Mesenteric fat pad (tissue), 1 donor: ENCODE results near the gene OR2AE1. TPM values are rescaled to one million over a fixed set of nuclear protein-coding genes. Genes with fewer than 3 reads are reported as not detected.
"Not testable (repeated sequence)": the region's sequence is repeated elsewhere in the genome, so short reads cannot be mapped to it uniquely, and the experiment has no call there.

ENCODE experiments used
- DNase-seq: peaks from one replicate; pipeline ENCODE4 v3.0.0-alpha.2; 2020; ENCODE audit warnings: low spot score
- long read RNA-seq: library from polyadenylated mRNA; unstranded; transcript quantifications from one replicate; pipeline ENCODE4 v2.0.0, GENCODE V29; 2020
- total RNA-seq: library from RNA; stranded (reverse); fragmentation: NEBNext Ultra II Directional; extraction: Animal tissue kit (Norgen Biotek cat#: 25700); gene quantifications from one replicate; pipeline ENCODE4 v1.2.1, GENCODE V29; 2021
- donor health status: DM: yes; HTN: yes; CAD: no.

The OR2AE1 gene
- total RNA-seq: not detected
- long read RNA-seq: 0 reads

- no peak for DNase-seq
These were observed at the start of gene OR2AE1 for GRCh38 chr7:99876933-99877332. OR2AE1 (minus strand) TSS chr7:99877033; CDS start chr7:99877033, 0 bp downstream.

- DNase-seq: no peak
These were observed 49.5 kb upstream of the OR2AE1 start for GRCh38 chr7:99926321-99926720.

- DNase-seq: no peak
These were observed 46.4 kb upstream of the OR2AE1 start for GRCh38 chr7:99923200-99923599.

- no peak for DNase-seq
These were observed 43.3 kb upstream of the OR2AE1 start for GRCh38 chr7:99920149-99920548.

- DNase-seq: no peak
These were observed 42.9 kb upstream of the OR2AE1 start for GRCh38 chr7:99919814-99920112.

GRCh38 chr7:99918959-99919813 lies 42.4 kb upstream of the OR2AE1 start, which contains the start of gene TRIM4:
TRIM4 (minus strand) TSS chr7:99919530; CDS start chr7:99919401, 129 bp downstream.
- DNase-seq: peak; percentile 98

GRCh38 chr7:99910976-99911375 lies 34.1 kb upstream of the OR2AE1 start:
- DNase-seq: no peak

- DNase-seq: no peak
These were observed 24.7 kb upstream of the OR2AE1 start for GRCh38 chr7:99901581-99901980.

- DNase-seq: no peak
These were observed 23.1 kb upstream of the OR2AE1 start for GRCh38 chr7:99899830-99900519.

- DNase-seq: no peak
These were observed 22.0 kb upstream of the OR2AE1 start for GRCh38 chr7:99898836-99899235.

GRCh38 chr7:99898023-99898357 lies 21.2 kb upstream of the OR2AE1 start:
- DNase-seq: no peak

- DNase-seq: no peak
These were observed 20.6 kb upstream of the OR2AE1 start for GRCh38 chr7:99897322-99898022.

GRCh38 chr7:99894738-99895137 lies 17.9 kb upstream of the OR2AE1 start:
- DNase-seq: no peak

- no peak for DNase-seq
These were observed 16.4 kb upstream of the OR2AE1 start for GRCh38 chr7:99893280-99893679.

- not testable (repeated sequence) for DNase-seq
These were observed 13.5 kb upstream of the OR2AE1 start for GRCh38 chr7:99890348-99890747.

- not testable (repeated sequence) for DNase-seq
These were observed 11.5 kb upstream of the OR2AE1 start for GRCh38 chr7:99888366-99888765.

- DNase-seq: no peak
These were observed 4.5 kb upstream of the OR2AE1 start for GRCh38 chr7:99881370-99881769.

GRCh38 chr7:99876491-99876890 lies 342 bp downstream of the OR2AE1 start:
- DNase-seq: no peak

- DNase-seq: no peak
These were observed 8.6 kb downstream of the OR2AE1 start for GRCh38 chr7:99868246-99868645.

GRCh38 chr7:99867477-99867876 lies 9.4 kb downstream of the OR2AE1 start:
- DNase-seq: not testable (repeated sequence)

- no peak for DNase-seq
These were observed 12.9 kb downstream of the OR2AE1 start for GRCh38 chr7:99863847-99864440.
